MM.1S (cell line): Measurements from ENCODE around the gene ZNF354C.
"Not testable (repeated sequence)": the region's sequence is repeated elsewhere in the genome, so short reads cannot be mapped to it uniquely, and the experiment has no call there.

Experiments
- DNase-seq: peaks from one replicate; pipeline ENCODE4 v3.0.0-alpha.2; 2015
- H2AFZ ChIP-seq: fragments of 300-600 bp; sonication (generic); 2 replicates; pipeline ENCODE4 v1.6.0; 2016; ENCODE audit warnings: antibody characterized with exemption, low read length
- H3F3A ChIP-seq: fragments of 300-600 bp; sonication (generic); 2 replicates; pipeline ENCODE4 v1.6.1; 2016; ENCODE audit warnings: mild to moderate bottlenecking, antibody characterized with exemption, low read length, moderate library complexity, mixed read lengths; ENCODE audit not compliant: insufficient read depth
- H3K27ac ChIP-seq: fragments of 300-600 bp; sonication (generic); 2 replicates; pipeline ENCODE4 v1.5.1; 2016; ENCODE audit warnings: mild to moderate bottlenecking, low read length
- H3K27me3 ChIP-seq: fragments of 300-600 bp; sonication (generic); replicated peaks from 2 replicates; pipeline ENCODE4 v1.6.0; 2016; ENCODE audit warnings: low read length; ENCODE audit not compliant: insufficient read depth
- H3K36me3 ChIP-seq: fragments of 300-600 bp; sonication (generic); replicated peaks from 2 replicates; pipeline ENCODE4 v1.6.1; 2016; ENCODE audit warnings: mild to moderate bottlenecking, low read length, mixed read lengths; ENCODE audit not compliant: insufficient read depth
- H3K4me1 ChIP-seq: fragments of 300-600 bp; sonication (generic); 2 replicates; pipeline ENCODE4 v1.6.1; 2016; ENCODE audit warnings: low read length, mixed read lengths
- H3K4me2 ChIP-seq: fragments of 300-600 bp; sonication (generic); 2 replicates; pipeline ENCODE4 v1.6.0; 2016; ENCODE audit warnings: low read depth, low read length
- H3K4me3 ChIP-seq: fragments of 300-600 bp; sonication (generic); 2 replicates; pipeline ENCODE4 v1.5.1; 2016; ENCODE audit warnings: low read length, mixed read lengths
- H3K79me2 ChIP-seq: fragments of 300-600 bp; sonication (generic); 2 replicates; pipeline ENCODE4 v1.6.1; 2016; ENCODE audit warnings: mixed run types, low read length, mixed read lengths
- H3K9ac ChIP-seq: fragments of 300-600 bp; sonication (generic); 2 replicates; pipeline ENCODE4 v1.6.1; 2016; ENCODE audit warnings: low read length, mixed read lengths
- H3K9me2 ChIP-seq: fragments of 300-600 bp; sonication (generic); replicated peaks from 2 replicates; pipeline ENCODE4 v1.6.1; 2016; ENCODE audit warnings: mild to moderate bottlenecking, low read length, mixed read lengths; ENCODE audit not compliant: insufficient read depth
- H3K9me3 ChIP-seq: fragments of 300-600 bp; sonication (generic); replicated peaks from 2 replicates; pipeline ENCODE4 v1.6.1; 2016; ENCODE audit warnings: mild to moderate bottlenecking, low read length, mixed read lengths; ENCODE audit not compliant: insufficient read depth
- H4K20me1 ChIP-seq: fragments of 300-600 bp; sonication (generic); 2 replicates; pipeline ENCODE4 v1.6.1; 2016; ENCODE audit warnings: mild to moderate bottlenecking, low read length, moderate library complexity, mixed read lengths; ENCODE audit not compliant: insufficient read depth
- CTCF ChIP-seq: fragments of 300-600 bp; sonication (generic); IDR thresholded peaks from 2 replicates; pipeline ENCODE4 v1.5.1; 2016; ENCODE audit warnings: antibody characterized with exemption, low read length, mixed read lengths
- EZH2 ChIP-seq: fragments of 300-600 bp; sonication (generic); optimal IDR thresholded peaks from 2 replicates; pipeline ENCODE3; 2017; ENCODE audit warnings: low read depth, mild to moderate bottlenecking, antibody characterized with exemption, low read length, mixed read lengths
- EZH2phosphoT487 ChIP-seq: fragments of 300-600 bp; sonication (generic); IDR thresholded peaks from 2 replicates; pipeline ENCODE4 v1.6.1; 2018; ENCODE audit warnings: antibody characterized with exemption, low read length

The ZNF354C gene

GRCh38 chr5:179080724-179081123 lies 20.6 kb downstream of the ZNF354C start:
- no peaks in the 10 kb centered on the region for H3K36me3 ChIP-seq
- H3K4me1 ChIP-seq: no peaks in the 10 kb centered on the region
- no peaks in the 10 kb centered on the region for H3K79me2 ChIP-seq
- H3K27ac ChIP-seq: no peak overlapping the region
- H3F3A ChIP-seq: no peaks in the 10 kb centered on the region
- no peak for TF ChIP-seq EZH2
- no peak for TF ChIP-seq CTCF
- TF ChIP-seq EZH2phosphoT487: no peak
- H3K9ac ChIP-seq: no peak overlapping the region
- H2AFZ ChIP-seq: no peak overlapping the region
- H3K9me3 ChIP-seq: no peaks in the 10 kb centered on the region; the same call in 1 of the 2 replicates
- no peaks in the 10 kb centered on the region for H3K9me2 ChIP-seq
- no peaks in the 10 kb centered on the region; the same call in 1 of the 2 replicates for H3K27me3 ChIP-seq
- no peak overlapping the region for H3K4me2 ChIP-seq
- no peak for DNase-seq
- no peak overlapping the region for H3K4me3 ChIP-seq
- H4K20me1 ChIP-seq: no peaks in the 10 kb centered on the region

DNA sequence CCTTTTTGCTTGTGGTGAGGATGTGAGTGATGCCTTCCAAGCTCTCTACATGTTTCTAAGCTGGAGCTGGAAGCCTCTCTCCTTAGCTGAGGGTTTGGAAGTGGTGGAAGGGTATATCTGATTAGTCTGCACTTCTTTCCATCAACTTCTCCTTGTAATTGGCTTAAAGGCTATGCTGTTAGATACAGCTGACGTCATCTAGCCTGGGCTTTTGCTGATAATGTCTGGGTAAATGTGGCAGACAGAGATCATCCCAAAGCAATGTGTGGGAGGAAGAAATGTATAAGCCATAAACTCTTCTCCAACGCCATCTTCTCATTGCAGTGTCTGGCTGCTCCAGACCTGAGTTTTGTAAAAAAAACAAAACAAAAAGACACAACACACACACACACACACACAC lies 29.3 kb downstream of the ZNF354C start:
- Histone ChIP-seq H3K9ac (no peak overlapping the region), H3K27me3 (no peaks in the 10 kb centered on the region; the same call in 1 of the 2 replicates), H3K9me2 (no peaks in the 10 kb centered on the region), H3K27ac (no peak overlapping the region), H3K9me3 (no peaks in the 10 kb centered on the region), H3K4me1 (no peaks in the 10 kb centered on the region), H3K36me3 (no peaks in the 10 kb centered on the region), H4K20me1 (no peaks in the 10 kb centered on the region), H3K4me3 (no peak overlapping the region), H2AFZ (no peak overlapping the region), H3F3A (no peaks in the 10 kb centered on the region), H3K79me2 (no peaks in the 10 kb centered on the region), H3K4me2 (no peak overlapping the region)
- DNase-seq: no peak
- TF ChIP-seq CTCF (no peak), EZH2phosphoT487 (no peak), EZH2 (no peak)

GRCh38 chr5:179101282-179101681 lies 41.1 kb downstream of the ZNF354C start:
- not testable (repeated sequence) for H3K4me2 ChIP-seq, H4K20me1 ChIP-seq, H3K36me3 ChIP-seq, H3K9me2 ChIP-seq, DNase-seq, H3K4me1 ChIP-seq, H3K9ac ChIP-seq, H3K9me3 ChIP-seq, H3K27me3 ChIP-seq, H2AFZ ChIP-seq, H3F3A ChIP-seq, H3K4me3 ChIP-seq, H3K27ac ChIP-seq, H3K79me2 ChIP-seq

DNA sequence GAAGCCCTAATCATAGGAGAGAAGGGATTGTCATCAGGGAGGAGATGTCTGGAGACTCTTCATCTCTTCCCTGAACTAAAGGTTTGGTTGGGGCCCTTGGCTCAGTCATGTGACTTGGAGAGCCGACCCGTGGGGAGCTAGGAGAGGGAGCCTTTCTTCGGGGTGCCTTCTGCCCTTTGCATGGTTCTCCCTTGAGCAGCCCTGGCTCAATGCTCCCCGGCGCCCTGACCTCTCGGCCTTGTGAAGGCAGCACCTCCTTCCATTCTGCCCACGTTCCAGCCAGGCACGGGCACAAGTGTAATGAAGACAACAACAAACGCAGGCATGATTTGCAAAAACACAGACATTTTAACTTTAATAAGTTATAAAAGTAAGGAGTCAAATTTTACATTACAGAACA lies 50.4 kb downstream of the ZNF354C start:
- H3K27ac ChIP-seq: no peak overlapping the region
- peaks cover 41% of the 10 kb centered on the region for H3K27me3 ChIP-seq
- H4K20me1 ChIP-seq: no peaks in the 10 kb centered on the region
- H3K4me2 ChIP-seq: no peak overlapping the region
- H3K9me2 ChIP-seq: no peaks in the 10 kb centered on the region
- no peaks in the 10 kb centered on the region for H3F3A ChIP-seq
- no peak overlapping the region for H2AFZ ChIP-seq
- no peak overlapping the region for H3K9ac ChIP-seq
- no peak overlapping the region for H3K4me3 ChIP-seq
- no peak for DNase-seq
- no peaks in the 10 kb centered on the region for H3K36me3 ChIP-seq
- TF ChIP-seq CTCF (no peak), EZH2phosphoT487 (no peak), EZH2 (no peak)
- H3K4me1 ChIP-seq: no peaks in the 10 kb centered on the region
- no peaks in the 10 kb centered on the region for H3K79me2 ChIP-seq
- H3K9me3 ChIP-seq: no peaks in the 10 kb centered on the region
